Epithelial cell of esophagus (primary cell): Measurements from ENCODE around the gene SGF29.
"Not testable (repeated sequence)": the region's sequence is repeated elsewhere in the genome, so short reads cannot be mapped to it uniquely, and the experiment has no call there.

Experiments
- DNase-seq: peaks from one replicate; pipeline ENCODE4 v3.0.0; 2010; ENCODE audit warnings: low read depth
- H3K4me3 ChIP-seq: 2 replicates; pipeline ENCODE4 v1.5.1; 2011; ENCODE audit warnings: mild to moderate bottlenecking, low read length, control low read depth
- CTCF ChIP-seq: IDR thresholded peaks from 2 replicates; pipeline ENCODE4 v1.5.1; 2011; ENCODE audit warnings: low read depth, mild to moderate bottlenecking, low read length, control low read depth, inconsistent platforms; ENCODE audit not compliant: insufficient read depth; ENCODE audit errors: missing control alignments

SGF29 gene

GRCh38 chr16:28606291-28607115 is 52.8 kb downstream of the SGF29 start:
- TF ChIP-seq CTCF, result no peak
- no peak overlapping the region for H3K4me3 ChIP-seq
- DNase-seq, result no peak

- TF ChIP-seq CTCF, result no peak
- no peak for DNase-seq
- no peak overlapping the region for H3K4me3 ChIP-seq
These were observed 53.5 kb downstream of the SGF29 start for GRCh38 chr16:28607116-28607623.

GRCh38 chr16:28607681-28608495 is 54.2 kb downstream of the SGF29 start:
- H3K4me3 ChIP-seq, DNase-seq: not testable (repeated sequence)

- DNase-seq, H3K4me3 ChIP-seq: not testable (repeated sequence)
These were observed 54.7 kb downstream of the SGF29 start for GRCh38 chr16:28608496-28608808.

GRCh38 chr16:28608867-28609596 is 55.3 kb downstream of the SGF29 start:
- H3K4me3 ChIP-seq, DNase-seq: not testable (repeated sequence)

GRCh38 chr16:28609631-28610594 is 56.2 kb downstream of the SGF29 start, which contains the start of gene SULT1A1:
Gene SULT1A1 (minus strand): TSS chr16:28610044. CDS start chr16:28608855, 1,189 bp downstream.
- H3K4me3 ChIP-seq, result no peak within 1 kb of the TSS
- no peak for DNase-seq
- no peak for TF ChIP-seq CTCF

- DNase-seq, result no peak
These were observed 57.0 kb downstream of the SGF29 start for GRCh38 chr16:28610595-28611191.

GRCh38 chr16:28612359-28613280 is 58.9 kb downstream of the SGF29 start:
- DNase-seq, result not testable (repeated sequence)

More at GRCh38 chr16:28610595-28611191, 57.0 kb downstream of the SGF29 start:
- no peak for TF ChIP-seq CTCF
- H3K4me3 ChIP-seq, result no peak overlapping the region

GRCh38 chr16:28613912-28614311 is 60.2 kb downstream of the SGF29 start:
- H3K4me3 ChIP-seq, DNase-seq: not testable (repeated sequence)

More at GRCh38 chr16:28612359-28613280, 58.9 kb downstream of the SGF29 start:
- H3K4me3 ChIP-seq, result not testable (repeated sequence)

- not testable (repeated sequence) for DNase-seq, H3K4me3 ChIP-seq
These were observed 60.8 kb downstream of the SGF29 start for GRCh38 chr16:28614561-28614960.
